Left lung (tissue), 10 donors: ENCODE measurements around the gene BBC3. TPM values are rescaled to one million over a fixed set of nuclear protein-coding genes. Genes with fewer than 3 reads are reported as not detected.

Source experiments
- ATAC-seq: fragments of 200-7000 bp; cut with Tn5 transposase; one replicate; pipeline ENCODE4 v1.9.1; 2020; ENCODE audit warnings: moderate library complexity
- DNase-seq, 4 donors: peaks; one replicate each; pipeline ENCODE4 v3.0.0-alpha.2; 2013 to 2020
- H3K27ac ChIP-seq, 2 donors: fragments of 200-600 bp; sonication (generic) in 1 of 2; one replicate each; pipeline versions ENCODE4 v1.5.0 to v1.8.0; 2020 to 2021
- H3K27me3 ChIP-seq, 2 donors: fragments of 200-600 bp; sonication (generic) in 1 of 2; one replicate each; pipeline versions ENCODE4 v1.5.0 to v1.8.0; 2020 to 2021
- H3K36me3 ChIP-seq, 2 donors: fragments of 200-600 bp; sonication (generic) in 1 of 2; one replicate each; pipeline versions ENCODE4 v1.5.0 to v1.8.0; 2020 to 2021
- H3K4me1 ChIP-seq, 2 donors: fragments of 200-600 bp; one replicate each; pipeline ENCODE4 v1.8.0; 2021
- H3K4me3 ChIP-seq, 2 donors: fragments of 200-600 bp; sonication (generic) in 1 of 2; one replicate each; pipeline versions ENCODE4 v1.5.0 to v1.8.0; 2020 to 2021; ENCODE audit warnings: mild to moderate bottlenecking in 1 of 2
- H3K9me3 ChIP-seq, 2 donors: fragments of 200-600 bp; sonication (generic) in 1 of 2; one replicate each; pipeline versions ENCODE4 v1.5.0 to v1.8.0; 2020 to 2021
- intact Hi-C, 2 donors: fragments of 100-400 bp; cut with DNase I; formaldehyde crosslinking; loops; one replicate each; pipeline versions ENCODE4 v1.11.2 to v1.14.2; 2022
- polyA plus RNA-seq, 6 donors: library from polyadenylated mRNA; unstranded; fragments of 120-200 nt; gene quantifications; one replicate each; pipeline ENCODE4 v1.2.1, GENCODE V29; 2013; ENCODE audit not compliant: insufficient read length in 6 of 6
- total RNA-seq, 2 donors: library from RNA; stranded (reverse); fragmentation: NEBNext Ultra II Directional; extraction: Animal tissue kit (Norgen Biotek cat#: 25700); gene quantifications; one replicate each; pipeline ENCODE4 v1.2.1, GENCODE V29; 2021
- TF ChIP-seq, protein P1 (sequence below), 2 donors: fragments of 200-600 bp; sonication (generic) in 1 of 2; IDR thresholded peaks; one replicate each; pipeline versions ENCODE4 v1.5.0 to v1.8.0; 2021; ENCODE audit warnings: antibody characterized with exemption in 2 of 2
- donor health status: DM: no; HTN: yes; CAD: no.
- donor health status: DM: no; HTN: no; CAD: no.

BBC3 gene
- total and polyA plus RNA-seq, 8 donors: 1.6 to 13.8 (median 2.7) TPM

DNA sequence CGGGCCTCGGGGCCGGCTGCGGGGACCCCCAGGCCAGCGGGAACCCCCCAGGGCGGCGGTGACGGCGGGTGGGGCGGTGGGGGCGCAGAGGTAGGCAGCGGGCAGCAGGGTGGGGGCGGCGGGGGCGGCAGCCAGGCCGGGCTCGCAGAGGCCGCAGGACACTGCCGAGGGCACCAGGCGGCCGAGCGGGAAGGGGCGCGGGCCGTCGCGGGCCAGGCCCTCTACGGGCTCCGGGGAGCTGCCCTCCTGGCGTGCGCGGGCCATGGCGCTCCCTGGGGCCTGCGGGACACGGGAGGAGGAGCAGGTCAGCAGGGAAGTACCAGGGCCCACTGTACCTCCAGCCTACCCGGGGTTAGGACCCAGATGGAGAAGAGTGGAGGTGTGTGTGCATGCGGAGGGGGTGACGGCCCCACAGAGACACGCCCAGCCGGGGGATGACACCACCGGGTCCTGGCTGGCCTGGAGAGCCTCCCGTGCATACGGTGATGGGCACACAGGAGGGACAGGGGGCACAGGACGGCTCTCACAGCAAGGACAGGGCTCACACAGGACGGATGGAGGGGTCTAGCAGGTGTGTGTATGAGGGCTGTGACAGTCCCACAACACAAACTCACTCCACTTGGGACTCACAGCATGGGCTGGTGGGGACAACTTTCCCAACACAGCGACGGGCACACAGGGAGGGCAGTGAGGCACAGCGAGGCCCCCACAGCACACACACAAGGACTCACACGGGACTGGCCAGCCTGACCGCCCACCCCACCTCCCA lies 2.6 kb downstream of the BBC3 start:
- Histone ChIP-seq H3K4me3 (peak overlapping the region; percentile 34 to 98), H3K27ac (peak overlapping the region; percentile 98 to 99), H3K36me3 (no peaks in the 10 kb centered on the region), H3K27me3 (peaks cover 0 to 8% of the 10 kb centered on the region in 2 donors), H3K9me3 (no peaks in the 10 kb centered on the region), H3K4me1 (peaks cover 14 to 76% of the 10 kb centered on the region in 2 donors)
- TF ChIP-seq, protein P1, sequence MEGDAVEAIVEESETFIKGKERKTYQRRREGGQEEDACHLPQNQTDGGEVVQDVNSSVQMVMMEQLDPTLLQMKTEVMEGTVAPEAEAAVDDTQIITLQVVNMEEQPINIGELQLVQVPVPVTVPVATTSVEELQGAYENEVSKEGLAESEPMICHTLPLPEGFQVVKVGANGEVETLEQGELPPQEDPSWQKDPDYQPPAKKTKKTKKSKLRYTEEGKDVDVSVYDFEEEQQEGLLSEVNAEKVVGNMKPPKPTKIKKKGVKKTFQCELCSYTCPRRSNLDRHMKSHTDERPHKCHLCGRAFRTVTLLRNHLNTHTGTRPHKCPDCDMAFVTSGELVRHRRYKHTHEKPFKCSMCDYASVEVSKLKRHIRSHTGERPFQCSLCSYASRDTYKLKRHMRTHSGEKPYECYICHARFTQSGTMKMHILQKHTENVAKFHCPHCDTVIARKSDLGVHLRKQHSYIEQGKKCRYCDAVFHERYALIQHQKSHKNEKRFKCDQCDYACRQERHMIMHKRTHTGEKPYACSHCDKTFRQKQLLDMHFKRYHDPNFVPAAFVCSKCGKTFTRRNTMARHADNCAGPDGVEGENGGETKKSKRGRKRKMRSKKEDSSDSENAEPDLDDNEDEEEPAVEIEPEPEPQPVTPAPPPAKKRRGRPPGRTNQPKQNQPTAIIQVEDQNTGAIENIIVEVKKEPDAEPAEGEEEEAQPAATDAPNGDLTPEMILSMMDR (IDR thresholded peaks at IDR 0.05): no peak
- peak; percentile 0 for ATAC-seq
- intact Hi-C loops: no loop called here
- DNase-seq: peak in 1 of 4 donors; percentile 54

DNA sequence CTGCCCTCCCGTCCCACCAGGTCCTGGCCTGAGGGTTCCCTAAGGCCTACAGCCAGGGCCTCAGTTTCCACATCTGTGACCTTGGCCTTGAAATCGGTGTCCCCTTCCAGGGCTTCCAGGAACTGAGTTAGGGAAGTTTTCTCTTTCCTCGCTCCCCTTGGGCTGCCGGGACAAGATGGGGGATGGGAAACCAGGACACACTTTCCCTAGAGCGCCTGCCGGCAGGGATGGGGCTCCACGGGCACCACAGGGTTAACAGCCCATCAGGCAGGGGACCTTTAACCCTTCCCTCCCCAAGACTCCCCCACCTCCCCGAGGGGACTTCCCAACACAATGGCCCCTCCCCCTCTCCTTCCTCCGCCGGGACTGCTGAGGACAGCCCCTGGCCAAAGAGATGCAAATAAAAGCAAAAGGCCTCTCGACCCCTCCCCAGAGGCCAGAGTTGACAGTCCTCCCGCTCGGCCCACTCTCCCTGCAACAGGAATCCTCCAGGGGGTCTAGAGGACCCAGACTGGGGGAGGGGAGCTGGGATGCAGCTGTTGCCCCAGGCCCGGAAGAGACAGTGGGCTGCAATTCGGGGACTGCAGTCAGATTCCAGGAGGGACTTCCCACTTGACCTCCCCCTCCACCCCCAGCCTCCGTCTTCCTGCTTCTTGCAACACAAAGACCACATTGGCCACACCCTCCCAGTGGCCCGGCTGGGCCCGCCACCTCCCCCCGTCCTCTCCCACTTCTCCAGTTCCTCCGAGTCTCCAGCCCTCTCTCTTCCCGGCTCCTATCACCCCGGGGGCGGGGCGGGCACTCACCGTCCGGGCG lies 3.4 kb downstream of the BBC3 start:
- peak; percentile 49 to 96 (median 89) for DNase-seq
- no peaks in the 10 kb centered on the region for H3K9me3 ChIP-seq
- H3K27me3 ChIP-seq: peaks cover 0 to 8% of the 10 kb centered on the region in 2 donors
- H3K27ac ChIP-seq: peak overlapping the region; percentile 98 to 99
- intact Hi-C loops: no loop called here
- peak; percentile 60 for ATAC-seq
- peak overlapping the region; percentile 34 to 98 for H3K4me3 ChIP-seq
- TF ChIP-seq, protein P1 (IDR thresholded peaks at IDR 0.05): no peak
- peaks cover 0 to under 1% of the 10 kb centered on the region in 2 donors for H3K36me3 ChIP-seq
- peaks cover 14 to 70% of the 10 kb centered on the region in 2 donors for H3K4me1 ChIP-seq

DNA sequence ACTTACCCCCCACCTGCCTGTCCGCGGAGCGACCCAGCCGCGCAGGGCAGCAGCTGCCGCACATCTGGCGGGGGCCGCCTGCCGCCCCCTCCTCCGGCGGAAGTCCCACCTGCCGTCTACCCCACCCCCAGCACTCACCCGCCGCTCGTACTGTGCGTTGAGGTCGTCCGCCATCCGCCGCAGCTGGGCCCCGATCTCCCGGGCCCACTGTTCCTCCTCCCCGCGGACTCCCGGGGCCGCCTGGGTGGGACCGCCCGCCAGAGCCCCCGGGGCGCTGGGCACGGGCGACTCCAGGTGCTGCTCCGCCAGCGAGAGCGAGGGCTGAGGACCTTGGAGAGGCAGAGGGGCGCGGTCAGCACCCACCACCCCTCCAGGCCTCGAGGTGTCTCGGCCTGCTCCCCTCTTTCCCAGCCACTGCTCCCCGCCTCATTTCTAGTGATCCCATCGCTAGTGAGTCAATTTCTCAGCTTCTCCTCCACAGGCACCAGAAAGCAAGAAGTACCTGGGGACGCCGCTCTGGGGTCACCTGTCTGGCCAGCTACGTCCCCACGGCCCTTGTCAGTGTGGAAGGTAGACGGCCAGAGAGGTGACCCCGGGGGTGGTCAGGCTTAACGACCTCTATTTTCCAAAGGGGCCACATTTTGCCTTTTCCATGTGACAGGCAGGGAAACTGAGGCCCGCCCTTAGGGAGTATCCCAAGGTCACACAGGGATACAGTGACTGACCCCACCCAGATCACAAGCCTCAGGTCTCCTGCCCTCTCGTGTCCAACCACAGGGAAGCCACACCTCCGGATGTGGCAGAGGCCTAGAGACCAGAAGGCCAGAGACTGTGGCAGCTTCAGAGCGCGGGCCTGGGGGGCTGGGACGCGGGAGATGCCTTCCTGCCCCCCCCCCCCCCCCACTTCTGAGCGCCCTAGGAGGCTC lies 4.3 kb downstream of the BBC3 start:
- peaks cover 0 to under 1% of the 10 kb centered on the region in 2 donors for H3K27me3 ChIP-seq
- peaks cover 11 to 62% of the 10 kb centered on the region in 2 donors for H3K4me1 ChIP-seq
- peaks cover 0 to 9% of the 10 kb centered on the region in 2 donors for H3K36me3 ChIP-seq
- ATAC-seq (peak; percentile 69), DNase-seq (peak in 3 of 4 donors; percentile 62 to 94 (median 94))
- H3K4me3 ChIP-seq: peak overlapping the region; percentile 34 to 98
- TF ChIP-seq, protein P1 (IDR thresholded peaks at IDR 0.05): peak in 1 of 2 donors; percentile 31
- H3K9me3 ChIP-seq: no peaks in the 10 kb centered on the region
- intact Hi-C loops: no loop called here
- H3K27ac ChIP-seq: peak overlapping the region; percentile 98 to 99

DNA sequence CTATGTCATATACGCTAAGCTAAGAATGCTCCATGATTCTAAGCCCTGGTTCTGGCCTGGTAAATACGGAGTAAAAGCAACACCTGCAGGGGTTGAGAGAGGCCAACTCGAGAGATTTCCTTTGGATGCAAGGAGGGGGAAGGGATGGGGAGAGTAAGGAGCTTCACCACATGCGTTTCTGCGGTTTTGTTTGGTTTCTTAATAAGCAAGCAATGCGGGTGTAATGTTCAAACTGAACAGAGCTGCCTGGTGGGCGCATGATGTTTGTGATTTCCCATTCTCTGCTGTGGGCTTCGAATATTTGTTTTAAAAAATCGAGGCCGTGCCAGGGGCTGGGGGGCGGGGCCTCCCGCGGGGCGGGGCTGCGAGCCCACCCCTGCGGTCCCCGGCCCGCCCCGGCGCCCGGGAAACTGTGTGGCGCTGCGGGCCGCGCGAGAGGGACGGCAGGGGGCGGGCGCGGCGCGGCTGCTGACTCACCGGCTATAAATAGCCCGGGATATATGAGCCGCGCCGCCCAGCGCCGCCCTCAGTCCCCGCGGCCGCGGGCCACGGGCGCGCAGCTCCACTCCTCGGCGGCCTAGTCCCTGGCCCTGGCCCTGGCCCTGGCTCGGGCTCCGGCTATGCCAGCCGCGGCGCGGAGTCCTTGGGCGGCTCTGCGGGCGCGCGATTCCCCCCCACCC lies 5.1 kb downstream of the BBC3 start:
- peak overlapping the region; percentile 26 to 98 for H3K4me3 ChIP-seq
- H3K36me3 ChIP-seq: peaks cover 0 to 17% of the 10 kb centered on the region in 2 donors
- H3K27me3 ChIP-seq: no peaks in the 10 kb centered on the region
- H3K4me1 ChIP-seq: peaks cover 11 to 56% of the 10 kb centered on the region in 2 donors
- DNase-seq (peak; percentile 86 to 96 (median 91)), ATAC-seq (peak; percentile 70)
- TF ChIP-seq, protein P1 (IDR thresholded peaks at IDR 0.05): peak; percentile 25 to 46
- H3K9me3 ChIP-seq: no peaks in the 10 kb centered on the region
- H3K27ac ChIP-seq: peak overlapping the region; percentile 98 to 99
- intact Hi-C loops: no loop called here
